Mesendoderm (in vitro differentiated cells): Measurements from ENCODE around the gene ELL3.
"Not testable (repeated sequence)": the region's sequence is repeated elsewhere in the genome, so short reads cannot be mapped to it uniquely, and the experiment has no call there.

Experiments used
- DNase-seq: peaks from one replicate; pipeline ENCODE4 v3.0.0; 2013
- H2AK5ac ChIP-seq: 2 replicates; pipeline ENCODE4 v1.6.1; 2013; ENCODE audit warnings: low read length, inconsistent platforms
- H2BK120ac ChIP-seq: 2 replicates; pipeline ENCODE4 v1.6.1; 2013; ENCODE audit warnings: low read depth, mild to moderate bottlenecking, low read length, moderate library complexity, mixed read lengths
- H2BK15ac ChIP-seq: replicated peaks from 2 replicates; pipeline ENCODE4 v1.6.1; 2013; ENCODE audit warnings: low read depth, mild to moderate bottlenecking, moderate library complexity
- H2BK5ac ChIP-seq: 2 replicates; pipeline ENCODE4 v1.6.1; 2013; ENCODE audit warnings: low read length, inconsistent platforms
- H3K18ac ChIP-seq: 2 replicates; pipeline ENCODE4 v1.6.1; 2013; ENCODE audit warnings: mild to moderate bottlenecking, low read length, mixed read lengths
- H3K23ac ChIP-seq: one replicate; pipeline ENCODE4 v1.6.1; 2013; ENCODE audit warnings: low read length
- H3K27ac ChIP-seq: 2 replicates; pipeline ENCODE4 v1.5.1; 2013; ENCODE audit warnings: low read depth, mild to moderate bottlenecking, inconsistent platforms, low read length, moderate library complexity
- H3K27me3 ChIP-seq: 2 replicates; pipeline ENCODE4 v1.6.1; 2013; ENCODE audit warnings: low read length, control low read depth, mild to moderate bottlenecking, inconsistent platforms; ENCODE audit not compliant: insufficient read depth, poor library complexity
- H3K36me3 ChIP-seq: 2 replicates; pipeline ENCODE4 v1.6.1; 2013; ENCODE audit warnings: low read length, inconsistent platforms; ENCODE audit not compliant: control insufficient read depth, insufficient read depth
- H3K4ac ChIP-seq: one replicate; pipeline ENCODE4 v1.6.1; 2013; ENCODE audit warnings: low read depth, mild to moderate bottlenecking, low read length, moderate library complexity
- H3K4me1 ChIP-seq: 2 replicates; pipeline ENCODE4 v1.6.1; 2013; ENCODE audit warnings: low read depth, low read length, inconsistent platforms; ENCODE audit not compliant: control insufficient read depth
- H3K4me2 ChIP-seq: 2 replicates; pipeline ENCODE4 v1.6.1; 2013; ENCODE audit warnings: low read length
- H3K4me3 ChIP-seq: 2 replicates; pipeline ENCODE4 v1.5.1; 2013; ENCODE audit warnings: mild to moderate bottlenecking, low read length
- H3K56ac ChIP-seq: one replicate; pipeline ENCODE4 v1.6.1; 2013; ENCODE audit warnings: low read length
- H3K79me1 ChIP-seq: 2 replicates; pipeline ENCODE4 v1.6.1; 2013; ENCODE audit warnings: low read length, inconsistent platforms
- H3K79me2 ChIP-seq: 2 replicates; pipeline ENCODE4 v1.6.1; 2013; ENCODE audit warnings: mild to moderate bottlenecking, low read length; ENCODE audit not compliant: control insufficient read depth, insufficient read depth
- H3K9ac ChIP-seq: 2 replicates; pipeline ENCODE4 v1.6.1; 2013; ENCODE audit warnings: low read length, inconsistent platforms
- H4K5ac ChIP-seq: one replicate; pipeline ENCODE4 v1.6.1; 2013; ENCODE audit warnings: low read length
- H4K8ac ChIP-seq: one replicate; pipeline ENCODE4 v1.6.1; 2013; ENCODE audit warnings: low read depth, mild to moderate bottlenecking, control low read depth, low read length, moderate library complexity
- WGBS: extraction: QIAGEN DNeasy Blood & Tissue Kit; methylation state at CpG from one replicate; pipeline ENCODE4 v1.1.7; 2013; ENCODE audit warnings: low lambda C conversion rate, missing lambda C conversion rate; ENCODE audit not compliant: insufficient coverage; ENCODE audit errors: extremely low coverage; 5-methylcytosine and 5-hydroxymethylcytosine counted together

ELL3 gene

DNA sequence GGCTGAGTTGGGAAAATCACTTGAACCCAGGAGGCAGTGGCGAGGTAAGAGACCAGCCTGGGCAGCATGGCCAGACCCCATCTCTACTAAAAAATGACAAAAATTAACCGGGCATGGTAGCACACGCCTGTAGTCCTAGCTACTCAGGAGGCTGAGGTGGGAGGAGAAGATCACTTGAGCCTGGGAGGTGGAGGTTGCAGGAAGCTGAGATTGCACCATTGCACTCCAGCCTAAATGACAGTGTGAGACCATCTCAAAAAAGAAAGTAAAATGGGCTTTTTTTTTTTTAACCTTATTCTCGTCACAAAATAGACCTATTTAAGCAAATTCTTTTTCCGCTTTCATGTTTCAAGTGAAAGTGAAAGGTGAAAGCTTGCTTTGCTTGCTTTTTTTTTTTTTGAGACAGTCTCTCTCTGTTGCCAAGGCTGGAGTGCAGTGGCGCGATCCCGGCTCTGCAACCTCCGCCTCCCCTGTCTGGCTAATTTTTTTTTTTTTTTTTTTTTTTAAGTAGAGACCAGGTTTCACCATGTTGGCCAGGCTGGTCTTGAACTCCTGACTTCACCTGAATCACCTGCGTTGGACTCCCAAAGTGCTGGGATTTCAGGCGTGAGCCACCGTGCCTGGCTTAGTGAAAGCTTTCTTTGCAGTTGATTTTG, 26.9 kb downstream of the ELL3 start:
- no peak overlapping the region for H3K4me3 ChIP-seq
- WGBS: no CpG with 5 or more reads among the region's 12 CpGs
- H3K18ac ChIP-seq: no peak overlapping the region

DNA sequence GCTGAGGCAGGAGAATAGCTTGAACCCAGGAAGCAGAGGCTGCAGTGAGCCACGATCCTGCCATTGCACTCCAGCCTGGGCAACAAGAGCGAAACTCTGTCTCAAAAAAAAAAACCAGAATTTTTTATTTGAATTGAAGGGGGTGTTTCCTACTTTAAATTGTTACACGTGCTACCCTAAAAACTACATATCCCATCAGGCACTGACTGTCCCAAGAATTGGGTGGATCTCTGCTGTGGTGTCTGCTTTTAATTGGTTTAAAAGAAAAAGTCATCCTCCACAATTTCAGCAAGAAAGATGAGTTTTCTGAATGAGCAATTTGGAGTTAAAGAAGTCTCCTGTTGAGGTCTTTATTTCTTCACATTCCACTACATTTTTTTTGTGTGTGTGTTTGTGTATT, 28.4 kb downstream of the ELL3 start:
- Histone ChIP-seq H3K27ac (no peak overlapping the region), H3K4me1 (peaks cover 4% of the 10 kb centered on the region), H3K18ac (no peak overlapping the region), H3K27me3 (no peaks in the 10 kb centered on the region), H2AK5ac (no peak overlapping the region), H3K9ac (no peak overlapping the region), H2BK15ac (no peak overlapping the region), H3K23ac (no peak overlapping the region), H4K5ac (no peak overlapping the region), H2BK120ac (no peak overlapping the region), H3K4me3 (no peak overlapping the region), H3K79me2 (peaks cover 60% of the 10 kb centered on the region), H3K4me2 (no peak overlapping the region), H2BK5ac (no peak overlapping the region), H3K79me1 (peaks cover 3% of the 10 kb centered on the region), H3K56ac (peak overlapping the region; percentile 42), H4K8ac (no peak overlapping the region), H3K36me3 (no peaks in the 10 kb centered on the region), H3K4ac (no peak overlapping the region)
- DNase-seq: no peak
- WGBS: no CpG with 5 or more reads among the region's 3 CpGs

More for the DNA sequence above, 26.9 kb downstream of the ELL3 start:
- no peak overlapping the region for H4K8ac ChIP-seq
- no peak overlapping the region for H3K9ac ChIP-seq
- H3K23ac ChIP-seq: no peak overlapping the region
- no peak overlapping the region for H3K4me2 ChIP-seq
- H3K36me3 ChIP-seq: no peaks in the 10 kb centered on the region
- H3K79me1 ChIP-seq: peaks cover 4% of the 10 kb centered on the region
- no peak overlapping the region for H4K5ac ChIP-seq
- H3K27ac ChIP-seq: no peak overlapping the region
- H2BK120ac ChIP-seq: no peak overlapping the region
- no peak overlapping the region for H2AK5ac ChIP-seq
- peaks cover 4% of the 10 kb centered on the region for H3K4me1 ChIP-seq
- H2BK5ac ChIP-seq: no peak overlapping the region
- H2BK15ac ChIP-seq: no peak overlapping the region
- peaks cover 68% of the 10 kb centered on the region for H3K79me2 ChIP-seq
- H3K4ac ChIP-seq: no peak overlapping the region
- H3K56ac ChIP-seq: no peak overlapping the region
- DNase-seq: no peak
- no peaks in the 10 kb centered on the region for H3K27me3 ChIP-seq

DNA sequence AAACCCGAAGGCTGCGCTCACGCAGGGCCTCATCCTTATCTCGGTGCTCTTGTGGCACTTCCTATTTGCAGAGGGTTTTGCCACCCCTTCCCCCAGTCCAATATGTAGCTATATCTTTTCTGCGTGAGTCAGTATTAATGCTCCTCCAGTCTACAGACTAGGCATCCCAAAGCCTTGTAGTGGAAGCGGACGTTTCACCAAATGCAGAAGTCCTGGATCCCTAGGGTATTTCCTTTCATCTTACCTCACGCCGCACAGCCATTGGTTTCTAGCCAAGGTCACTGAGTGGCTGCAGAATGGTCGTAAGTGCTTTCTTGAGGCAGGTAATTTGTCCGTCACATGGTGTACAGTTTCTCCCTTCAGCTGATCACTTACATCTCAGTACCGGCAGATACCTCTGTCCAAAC, 29.9 kb downstream of the ELL3 start:
- H3K23ac ChIP-seq, H3K79me1 ChIP-seq, H2BK120ac ChIP-seq, H3K4me1 ChIP-seq, H3K27me3 ChIP-seq, H4K5ac ChIP-seq, H3K36me3 ChIP-seq, H4K8ac ChIP-seq, H2BK5ac ChIP-seq, H2AK5ac ChIP-seq, H2BK15ac ChIP-seq: not testable (repeated sequence)
- Histone ChIP-seq H3K79me2 (peaks cover 47% of the 10 kb centered on the region), H3K4ac (peak overlapping the region; percentile 88), H3K18ac (peak overlapping the region; percentile 97), H3K4me2 (peak overlapping the region; percentile 14), H3K4me3 (peak overlapping the region; percentile 46), H3K56ac (peak overlapping the region; percentile 92), H3K27ac (peak overlapping the region; percentile 94), H3K9ac (peak overlapping the region; percentile 88)
- WGBS: no CpG with 5 or more reads among the region's 12 CpGs
- peak; percentile 28 for DNase-seq

DNA sequence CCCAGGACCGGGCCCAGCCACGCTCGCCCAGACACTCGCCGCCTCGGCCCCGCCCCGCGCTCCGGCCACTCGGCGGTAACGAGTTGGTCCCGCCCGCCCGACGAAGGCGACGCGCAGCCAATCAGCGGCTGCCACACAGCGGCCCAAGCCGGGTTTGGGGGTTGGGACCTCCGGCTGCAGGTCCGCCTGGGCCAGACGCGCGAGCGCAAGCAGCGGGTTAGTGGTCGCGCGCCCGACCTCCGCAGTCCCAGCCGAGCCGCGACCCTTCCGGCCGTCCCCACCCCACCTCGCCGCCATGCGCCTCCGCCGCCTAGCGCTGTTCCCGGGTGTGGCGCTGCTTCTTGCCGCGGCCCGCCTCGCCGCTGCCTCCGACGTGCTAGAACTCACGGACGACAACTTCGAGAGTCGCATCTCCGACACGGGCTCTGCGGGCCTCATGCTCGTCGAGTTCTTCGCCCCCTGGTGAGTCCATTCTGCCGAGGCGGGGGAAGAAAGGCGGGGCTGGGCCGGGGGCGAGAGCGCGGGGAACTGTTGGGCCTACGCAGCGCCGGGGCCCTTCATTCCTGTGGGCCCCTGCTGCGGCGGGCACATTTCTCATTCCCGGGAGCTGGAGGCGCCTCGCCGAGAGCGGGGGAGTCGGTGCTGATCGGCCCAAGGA, 30.4 kb downstream of the ELL3 start, which contains the start of gene PDIA3:
PDIA3 (plus strand) TSS at position 194 of the 658 bp plus-strand sequence; CDS start at position 296, 102 bp downstream.
- H3K4me1 ChIP-seq, H2BK120ac ChIP-seq, H2AK5ac ChIP-seq, H4K5ac ChIP-seq, H3K36me3 ChIP-seq, H2BK15ac ChIP-seq, H3K23ac ChIP-seq, H2BK5ac ChIP-seq, H3K27me3 ChIP-seq, H3K79me1 ChIP-seq: not testable (repeated sequence)
- peak within 1 kb of the TSS; percentile 14 for H3K4me2 ChIP-seq
- peak within 1 kb of the TSS; percentile 88 for H3K9ac ChIP-seq
- H3K4me3 ChIP-seq: peak within 1 kb of the TSS; percentile 46
- peak within 1 kb of the TSS; percentile 92 for H3K56ac ChIP-seq
- H3K27ac ChIP-seq: peak within 1 kb of the TSS; percentile 94
- peak within 1 kb of the TSS; percentile 98 for H4K8ac ChIP-seq
- peak; percentile 97 for DNase-seq
- no CpG with 5 or more reads among the region's 84 CpGs for WGBS
- H3K18ac ChIP-seq: peak within 1 kb of the TSS; percentile 97
- peaks cover 41% of the 10 kb centered on the region for H3K79me2 ChIP-seq
- H3K4ac ChIP-seq: peak within 1 kb of the TSS; percentile 97

DNA sequence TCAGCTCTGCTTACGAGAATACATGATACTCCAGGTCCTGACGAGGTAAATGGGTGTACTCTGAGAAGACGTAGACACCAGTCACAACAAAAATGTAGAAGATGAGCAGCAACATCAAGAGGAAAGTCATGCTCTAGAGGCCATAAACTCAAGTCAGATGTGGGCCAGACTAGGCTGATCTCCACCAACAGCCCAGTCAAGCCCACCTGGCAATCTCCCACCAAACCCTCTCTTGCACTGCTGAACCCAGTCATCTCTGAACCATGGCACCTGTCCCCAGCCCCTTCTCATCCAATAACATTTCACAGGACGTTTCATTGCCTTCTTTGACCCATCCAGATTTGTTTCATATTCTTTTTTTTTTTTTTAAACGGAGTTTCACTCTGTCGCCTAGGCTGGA, 41.4 kb downstream of the ELL3 start:
- Histone ChIP-seq H3K18ac (no peak overlapping the region), H4K8ac (no peak overlapping the region), H2AK5ac (no peak overlapping the region), H3K4me1 (no peaks in the 10 kb centered on the region), H3K27me3 (no peaks in the 10 kb centered on the region), H3K79me1 (no peaks in the 10 kb centered on the region), H3K9ac (no peak overlapping the region), H3K36me3 (no peaks in the 10 kb centered on the region), H4K5ac (no peak overlapping the region), H3K4me2 (no peak overlapping the region), H2BK15ac (no peak overlapping the region), H3K56ac (no peak overlapping the region), H3K23ac (no peak overlapping the region), H3K4ac (no peak overlapping the region), H2BK5ac (no peak overlapping the region), H3K27ac (no peak overlapping the region), H3K79me2 (no peaks in the 10 kb centered on the region), H3K4me3 (no peak overlapping the region), H2BK120ac (no peak overlapping the region)
- WGBS: no CpG with 5 or more reads among the region's 6 CpGs
- DNase-seq: no peak
